Measurements from ENCODE around the gene LEF1.

DNA sequence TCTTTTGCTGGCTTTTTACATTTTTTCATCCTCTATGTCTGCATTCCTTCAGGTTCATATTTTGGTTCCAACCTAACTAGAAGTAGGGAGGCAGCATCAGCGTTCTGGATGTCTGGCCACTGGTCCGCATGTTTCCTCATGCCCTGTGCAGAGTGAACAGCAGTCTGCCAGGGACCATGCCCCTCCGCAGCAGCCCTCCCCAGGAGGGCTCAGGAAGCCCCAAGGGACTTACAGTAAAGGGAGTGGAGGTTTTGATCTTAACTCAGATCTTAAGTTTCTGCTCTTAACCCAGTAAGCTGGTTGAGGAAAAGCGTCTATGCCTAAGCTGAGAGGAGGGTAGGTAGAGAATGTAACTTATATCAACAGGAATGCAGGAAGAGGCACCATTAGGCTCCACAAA is 45.0 kb upstream of the LEF1 start:
- TF ChIP-seq, protein P1, sequence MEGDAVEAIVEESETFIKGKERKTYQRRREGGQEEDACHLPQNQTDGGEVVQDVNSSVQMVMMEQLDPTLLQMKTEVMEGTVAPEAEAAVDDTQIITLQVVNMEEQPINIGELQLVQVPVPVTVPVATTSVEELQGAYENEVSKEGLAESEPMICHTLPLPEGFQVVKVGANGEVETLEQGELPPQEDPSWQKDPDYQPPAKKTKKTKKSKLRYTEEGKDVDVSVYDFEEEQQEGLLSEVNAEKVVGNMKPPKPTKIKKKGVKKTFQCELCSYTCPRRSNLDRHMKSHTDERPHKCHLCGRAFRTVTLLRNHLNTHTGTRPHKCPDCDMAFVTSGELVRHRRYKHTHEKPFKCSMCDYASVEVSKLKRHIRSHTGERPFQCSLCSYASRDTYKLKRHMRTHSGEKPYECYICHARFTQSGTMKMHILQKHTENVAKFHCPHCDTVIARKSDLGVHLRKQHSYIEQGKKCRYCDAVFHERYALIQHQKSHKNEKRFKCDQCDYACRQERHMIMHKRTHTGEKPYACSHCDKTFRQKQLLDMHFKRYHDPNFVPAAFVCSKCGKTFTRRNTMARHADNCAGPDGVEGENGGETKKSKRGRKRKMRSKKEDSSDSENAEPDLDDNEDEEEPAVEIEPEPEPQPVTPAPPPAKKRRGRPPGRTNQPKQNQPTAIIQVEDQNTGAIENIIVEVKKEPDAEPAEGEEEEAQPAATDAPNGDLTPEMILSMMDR (IDR thresholded peaks at IDR 0.05): no peak
- TF ChIP-seq POLR2A (IDR thresholded peaks at IDR 0.05): no peak

All from heart left ventricle (tissue), 13 donors.